Activated T-cell treated with anti-CD3 and anti-CD28 coated beads for 24 hours (primary cell): ENCODE results near the gene LCOR.

Source experiments
- DNase-seq: peaks from one replicate; pipeline ENCODE4 v3.0.0-alpha.2; 2020; ENCODE audit warnings: low read depth

Gene LCOR

DNA sequence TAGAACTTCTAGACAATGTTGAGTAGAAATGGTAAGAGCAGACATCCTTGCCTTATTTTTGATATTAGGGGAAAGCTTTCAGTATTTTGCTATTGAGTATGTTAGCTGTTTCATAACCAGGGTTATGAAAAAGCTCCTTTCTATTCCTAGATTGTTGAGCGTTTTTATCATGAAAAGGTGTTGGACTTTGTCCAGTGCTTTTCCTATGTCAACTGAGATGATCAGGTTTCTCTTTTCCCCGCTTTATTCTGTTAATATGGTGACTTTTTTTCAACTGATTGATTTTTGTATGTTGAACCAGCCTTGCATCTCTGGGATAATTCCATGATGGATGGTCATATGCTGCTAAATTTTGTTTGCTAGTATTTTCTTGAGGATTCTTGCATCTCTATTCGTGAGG is 58.5 kb downstream of the LCOR start:
- no peak for DNase-seq

GRCh38 chr10:96891840-96892239 is 59.7 kb downstream of the LCOR start:
- DNase-seq, result no peak

DNA sequence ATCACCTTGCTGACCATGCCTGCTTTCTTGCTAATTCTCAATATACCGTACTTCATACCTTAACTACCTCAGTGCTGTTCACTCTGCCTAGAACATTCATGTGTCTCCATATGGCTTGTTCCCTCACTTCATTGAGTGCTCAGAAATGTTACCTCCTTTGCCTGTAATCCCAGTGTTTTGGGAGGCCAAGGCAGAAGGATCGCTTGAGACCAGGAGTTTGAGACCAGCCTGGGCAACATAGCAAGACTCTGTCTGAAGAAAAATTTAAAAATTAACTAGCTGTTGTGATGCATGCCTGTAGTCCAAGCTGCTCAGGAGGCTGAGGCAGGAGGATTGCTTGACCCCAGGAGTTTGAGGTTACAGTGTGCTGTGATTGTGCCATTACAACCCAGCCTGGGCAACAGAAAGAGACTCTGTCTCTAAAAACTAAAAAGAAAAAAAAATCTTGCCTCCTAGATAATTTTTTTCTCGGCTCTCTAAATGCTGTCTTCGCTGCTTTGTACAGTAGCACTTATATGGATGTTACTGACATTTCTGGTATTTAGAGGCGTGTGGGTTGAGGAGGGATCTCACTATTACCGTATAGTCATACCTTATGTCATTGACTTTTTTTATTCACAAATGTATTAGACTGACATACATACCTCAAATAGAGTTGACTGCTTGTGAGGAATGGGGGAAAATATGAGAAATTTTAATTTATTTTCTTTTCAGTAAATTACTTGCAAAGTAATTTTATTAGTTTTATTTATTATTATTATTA is 63.7 kb downstream of the LCOR start:
- no peak for DNase-seq

DNA sequence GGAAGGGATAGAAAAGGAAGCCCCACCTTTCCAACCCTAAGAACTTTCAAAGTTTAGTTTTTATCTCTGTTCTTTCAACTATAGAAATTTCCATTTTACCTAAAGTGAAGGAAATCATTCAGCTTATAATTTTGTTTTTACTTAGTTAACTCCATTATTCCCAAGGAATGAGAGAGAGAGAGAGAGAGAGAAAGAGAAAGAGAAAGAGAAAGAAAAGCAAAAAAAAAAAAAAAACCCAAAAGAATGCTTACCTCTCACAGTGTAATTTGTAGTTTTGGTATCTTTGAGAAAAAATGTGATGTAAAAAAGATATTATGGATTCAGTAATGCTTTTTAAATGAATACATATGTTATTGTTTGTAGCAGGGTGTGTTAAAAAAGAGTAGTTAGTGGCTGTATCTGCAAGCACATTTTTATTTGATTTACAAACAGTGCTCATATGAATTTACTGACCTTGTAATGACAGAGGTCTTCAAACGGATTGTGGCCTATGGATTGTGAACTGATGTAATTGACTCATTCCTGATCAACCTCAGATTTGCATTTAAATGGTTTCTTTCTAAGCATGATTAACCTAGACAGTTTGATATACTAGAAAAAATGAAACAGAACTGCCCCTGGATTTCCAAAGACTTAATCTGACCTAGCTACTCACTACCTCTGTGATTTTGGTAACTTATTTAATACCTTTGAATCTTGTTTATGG is 64.9 kb downstream of the LCOR start:
- DNase-seq, result no peak

DNA sequence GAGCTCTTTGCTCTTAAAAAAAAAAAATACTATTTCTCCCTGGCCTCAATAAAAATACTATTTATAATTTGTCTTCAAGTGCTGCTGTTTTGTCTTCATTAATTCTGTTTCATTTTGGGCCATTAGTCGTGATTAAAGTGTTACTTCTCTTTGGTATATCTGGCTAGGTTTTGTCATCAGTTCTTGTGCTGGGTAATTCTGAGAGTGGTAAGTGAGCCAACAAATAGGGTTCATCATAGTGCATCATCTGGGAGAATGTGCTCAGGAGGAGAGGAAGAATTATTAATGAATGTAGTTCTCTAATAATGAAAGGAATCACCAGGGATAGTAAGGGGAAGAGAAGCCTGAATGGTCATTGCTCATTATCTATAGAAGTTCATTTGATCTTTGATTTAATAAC is 70.0 kb downstream of the LCOR start:
- DNase-seq, result no peak

GRCh38 chr10:96902731-96903358 is 70.7 kb downstream of the LCOR start:
- no peak for DNase-seq

DNA sequence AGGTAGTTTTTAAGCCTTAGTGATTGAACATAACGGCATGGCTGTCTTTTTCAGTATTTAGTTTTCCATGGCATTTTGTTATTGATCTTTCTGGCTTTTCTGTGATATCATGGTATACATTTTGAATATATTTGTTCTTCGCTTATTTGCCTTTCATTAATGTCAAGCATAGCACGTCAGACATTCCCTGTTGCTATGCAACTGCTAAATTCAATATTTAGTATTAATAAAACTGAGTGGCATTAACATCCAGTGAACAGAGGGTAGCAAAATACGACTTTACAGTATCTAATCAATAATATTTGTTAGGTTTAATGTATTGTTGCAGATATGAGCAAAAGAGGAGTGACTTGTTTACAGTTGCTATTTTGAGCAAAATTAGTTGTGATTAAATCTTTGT is 72.5 kb downstream of the LCOR start:
- no peak for DNase-seq

DNA sequence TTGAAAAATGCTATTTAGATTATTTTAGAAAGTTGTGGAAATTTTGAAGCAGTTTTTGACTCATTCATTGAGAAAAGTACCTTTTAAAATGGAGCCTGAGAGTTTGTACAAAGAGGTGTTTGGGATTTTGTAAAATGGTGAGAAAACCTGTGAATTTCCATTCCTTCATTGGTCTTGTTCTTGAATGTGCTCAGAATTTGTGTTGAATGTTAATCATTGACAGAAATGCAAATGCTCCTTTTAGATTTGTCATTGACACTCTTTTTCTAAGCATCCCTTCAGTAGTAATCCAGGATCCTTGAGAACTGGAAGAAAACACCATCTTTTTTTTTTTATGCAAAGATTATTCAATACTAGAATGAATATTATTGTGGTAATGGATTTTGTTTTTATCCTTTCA is 74.8 kb downstream of the LCOR start:
- DNase-seq, result no peak

DNA sequence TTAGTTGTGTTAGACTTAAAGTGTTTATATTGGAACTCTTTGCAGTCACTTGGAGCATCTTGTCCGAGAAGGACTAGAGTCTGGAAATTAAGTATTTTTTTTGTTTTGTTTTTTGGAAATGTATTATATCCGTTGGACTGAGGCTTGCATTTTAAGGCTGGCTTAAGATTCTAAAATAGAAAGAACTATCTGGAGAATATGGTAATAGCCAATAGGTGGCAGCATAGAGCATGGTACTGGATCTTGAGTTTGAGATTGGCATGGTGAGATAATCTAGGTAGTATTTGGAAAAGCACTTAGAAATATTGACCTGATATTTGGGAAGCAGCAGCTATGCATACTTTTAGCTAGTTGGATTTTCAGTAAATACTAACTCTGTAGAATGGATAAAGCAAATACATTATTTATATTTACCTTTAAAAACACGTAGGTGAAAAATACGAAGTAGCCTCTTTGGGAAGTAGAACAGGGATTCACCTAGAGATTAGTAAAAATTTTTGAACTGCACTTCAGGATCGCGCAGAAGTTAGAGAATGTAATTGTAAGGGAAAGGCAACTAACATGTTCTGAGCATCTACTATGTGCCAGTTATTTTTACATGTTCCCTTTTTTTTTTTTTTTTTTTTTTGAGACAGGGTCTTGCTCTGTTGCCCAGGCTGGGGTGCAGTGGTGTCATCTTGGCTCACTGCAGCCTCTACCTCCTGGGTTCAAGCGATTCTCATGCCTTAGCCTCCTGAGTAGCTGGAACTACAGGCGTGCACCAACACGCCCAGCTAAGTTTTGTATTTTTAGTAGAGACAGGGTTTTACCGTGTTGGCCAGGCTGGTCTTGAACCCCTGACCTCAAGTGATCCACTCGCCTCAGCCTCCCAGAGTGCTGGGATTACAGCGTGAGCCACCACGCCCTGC is 78.6 kb downstream of the LCOR start:
- DNase-seq, result no peak

DNA sequence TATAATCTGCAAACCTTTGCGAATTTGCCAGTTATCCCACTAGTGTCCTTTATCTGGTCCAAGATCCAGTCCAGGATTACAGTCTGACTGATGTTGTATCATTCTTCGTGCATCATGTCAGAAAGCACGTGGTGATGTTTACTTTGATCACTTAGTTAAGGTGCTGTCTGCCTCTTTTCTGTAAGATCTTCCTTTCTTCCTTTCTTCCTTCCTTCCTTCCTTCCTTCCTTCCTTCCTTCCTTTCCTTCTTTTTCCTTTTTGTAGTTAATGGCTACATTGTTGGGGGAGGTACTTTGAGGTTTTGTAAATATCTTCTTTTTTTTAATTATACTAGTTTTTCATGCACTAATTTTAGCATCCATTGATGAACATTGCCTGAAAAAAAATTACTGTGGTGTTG is 80.3 kb downstream of the LCOR start:
- no peak for DNase-seq

DNA sequence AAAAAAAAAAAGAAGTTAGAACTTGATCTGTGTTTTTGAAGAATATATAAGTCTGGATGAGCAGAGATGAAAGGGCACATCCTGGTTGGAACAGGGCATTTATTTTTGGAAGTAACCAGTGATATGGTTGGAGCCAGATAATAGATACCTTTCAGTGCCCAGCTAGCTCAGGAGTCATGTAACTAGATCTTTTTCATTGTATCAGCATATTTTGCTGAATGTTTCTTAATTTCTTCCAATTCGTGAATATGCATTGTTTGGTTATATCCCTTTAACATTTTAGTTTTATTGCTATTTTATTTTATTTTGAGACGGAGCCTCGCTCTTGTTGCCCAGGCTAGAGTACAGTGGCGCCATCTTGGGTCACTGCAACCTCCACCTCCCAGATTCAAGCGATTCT is 81.8 kb downstream of the LCOR start:
- DNase-seq, result no peak

- DNase-seq, result no peak
Observed at GRCh38 chr10:96917628-96918027, 85.5 kb downstream of the LCOR start.

GRCh38 chr10:96918214-96919002 is 86.3 kb downstream of the LCOR start:
- DNase-seq, result no peak

- DNase-seq, result no peak
Observed at GRCh38 chr10:96919785-96920430, 87.8 kb downstream of the LCOR start.

GRCh38 chr10:96921655-96922054 is 89.6 kb downstream of the LCOR start:
- no peak for DNase-seq

DNA sequence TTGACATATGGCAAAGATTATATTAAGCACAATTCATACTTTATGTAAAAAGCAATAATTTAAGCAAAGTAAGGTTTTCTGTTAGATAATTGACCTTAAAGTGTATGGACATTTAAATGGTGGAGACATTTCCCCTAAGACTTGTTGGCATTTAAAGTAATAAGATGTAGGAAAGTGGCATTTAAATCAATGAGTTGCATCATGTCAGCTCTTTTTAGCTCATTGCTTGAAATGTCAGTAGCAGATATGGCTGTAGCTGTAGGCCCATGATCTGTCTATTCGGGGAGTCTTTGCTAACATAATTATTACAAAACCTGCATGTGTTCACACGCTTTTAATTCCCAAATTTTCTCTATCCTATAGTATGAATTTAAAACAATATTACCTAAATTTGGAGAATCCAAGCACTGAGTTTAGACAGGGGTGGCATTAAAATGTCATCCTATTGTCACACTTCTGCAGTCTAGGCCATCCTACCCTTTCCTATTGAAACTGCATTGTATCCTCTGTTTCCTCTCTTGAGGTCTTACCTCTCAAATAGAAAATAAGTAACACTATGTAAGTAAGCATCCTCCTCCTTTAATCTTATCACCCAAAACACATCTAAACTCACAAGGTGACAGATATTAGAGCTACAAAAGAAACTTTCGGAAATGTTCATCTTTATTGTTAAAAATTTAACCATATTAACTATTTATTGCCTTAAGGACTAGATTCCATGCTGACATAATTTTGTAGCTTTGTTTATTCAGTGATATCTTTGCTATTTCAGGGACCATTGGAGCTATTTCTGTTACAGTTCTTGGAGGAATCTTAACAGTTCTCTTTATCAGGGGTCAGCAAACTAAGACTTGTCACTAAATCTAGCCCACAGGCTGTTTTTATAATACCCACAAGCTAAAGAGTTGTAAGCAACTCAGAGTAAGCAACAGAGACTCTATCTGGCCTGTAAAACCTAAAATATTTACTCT is 91.2 kb downstream of the LCOR start:
- no peak for DNase-seq

- DNase-seq, result no peak
Observed at GRCh38 chr10:96924861-96925260, 92.8 kb downstream of the LCOR start.

- DNase-seq, result no peak
Observed at GRCh38 chr10:96930469-96930868, 98.4 kb downstream of the LCOR start.

DNA sequence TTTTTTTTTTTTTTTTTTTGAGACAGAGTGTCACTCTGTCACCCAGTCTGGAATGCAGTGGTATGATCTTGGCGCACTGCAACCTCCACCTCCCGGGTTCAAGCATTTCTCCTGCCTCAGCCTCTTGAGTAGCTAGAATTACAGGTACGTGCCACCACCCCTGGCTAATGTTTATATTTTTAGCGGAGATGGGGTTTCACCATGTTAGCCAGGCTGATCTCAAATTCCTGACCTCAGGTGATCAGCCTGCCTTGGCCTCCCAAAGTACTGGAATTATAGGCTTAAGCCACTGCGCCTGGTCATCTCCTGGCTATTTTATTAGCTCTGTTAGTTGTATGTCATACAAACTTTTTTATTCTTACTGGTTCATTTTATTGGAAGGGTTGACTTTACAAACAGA is 103.0 kb downstream of the LCOR start:
- no peak for DNase-seq

DNA sequence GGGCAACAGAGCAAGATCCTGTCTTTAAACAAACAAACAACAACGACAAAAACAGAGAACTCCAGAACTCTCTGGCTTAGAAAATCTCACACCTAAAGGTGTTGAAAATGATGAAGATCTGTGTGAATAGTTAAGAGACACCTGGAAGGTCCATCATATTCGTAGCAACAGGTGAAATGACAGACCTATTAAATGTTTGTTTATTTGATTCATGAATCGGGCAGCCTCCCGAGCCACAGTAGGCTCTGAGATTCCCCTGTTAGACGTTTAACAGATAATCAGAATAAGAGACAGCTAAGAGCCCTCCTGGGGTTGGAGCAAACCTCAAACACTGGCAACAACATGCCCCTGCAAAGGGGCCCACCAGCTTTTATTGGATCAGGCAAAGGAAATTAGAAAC is 103.7 kb downstream of the LCOR start:
- DNase-seq, result no peak
